Ovary (tissue), 9 donors: ENCODE measurements around the gene POLA2. TPM values are rescaled to one million over a fixed set of nuclear protein-coding genes. Genes with fewer than 3 reads are reported as not detected.
"Not testable (repeated sequence)": the region's sequence is repeated elsewhere in the genome, so short reads cannot be mapped to it uniquely, and the experiment has no call there.

Experiments
- DNase-seq, 5 donors: peaks; one replicate each; pipeline ENCODE4 v3.0.0-alpha.2; 2019 to 2020
- H3K27ac ChIP-seq, 2 donors: fragments of 200-600 bp; one replicate each; pipeline versions ENCODE4 v1.5.1 to v1.8.0; 2019 to 2022
- H3K27me3 ChIP-seq: fragments of 200-600 bp; one replicate; pipeline ENCODE4 v1.8.0; 2022
- H3K36me3 ChIP-seq: fragments of 200-600 bp; sonication (generic); one replicate; pipeline ENCODE4 v1.5.1; 2019
- H3K4me1 ChIP-seq: one replicate; pipeline ENCODE4 v1.8.1; 2013; ENCODE audit warnings: mild to moderate bottlenecking, moderate library complexity; ENCODE audit not compliant: insufficient read depth
- H3K4me3 ChIP-seq: fragments of 200-600 bp; sonication (generic); one replicate; pipeline ENCODE4 v1.5.1; 2017
- H3K9me3 ChIP-seq, 2 donors: fragments of 200-600 bp in 1 of 2; sonication (generic) in 1 of 2; one replicate each; pipeline versions ENCODE4 v1.5.1 to v1.8.1; 2013 to 2019; ENCODE audit warnings: mild to moderate bottlenecking in 1 of 2, moderate library complexity in 1 of 2
- CTCF ChIP-seq, 3 donors: fragments of 450-650 bp in 2 of 3; fragments of 200-600 bp in 1 of 3; IDR thresholded peaks; one replicate each; pipeline versions ENCODE4 v1.5.1 to v1.8.0; 2016 to 2022; ENCODE audit warnings: antibody characterized with exemption in 3 of 3, mild to moderate bottlenecking in 1 of 3
- EP300 ChIP-seq: sonication (generic); formaldehyde crosslinking; IDR thresholded peaks from one replicate; pipeline ENCODE4 v1.6.1; 2017; ENCODE audit warnings: antibody characterized with exemption
- POLR2A ChIP-seq: fragments of 450-650 bp; IDR thresholded peaks from one replicate; pipeline ENCODE4 v1.6.1; 2017; ENCODE audit warnings: antibody characterized with exemption, mild to moderate bottlenecking, moderate library complexity
- WGBS, 3 donors: extraction: QIAGEN DNeasy Blood & Tissue Kit in 1 of 3; methylation state at CpG; one replicate each; pipeline versions ENCODE4 v1.1.5 to v1.1.7; 2013 to 2017; 5-methylcytosine and 5-hydroxymethylcytosine counted together
- intact Hi-C, 4 donors: fragments of 100-400 bp; cut with DNase I; formaldehyde crosslinking; loops; one replicate each; pipeline versions ENCODE4 v1.11.0 to v1.15.1; 2022 to 2023
- polyA plus RNA-seq, 2 donors: library from polyadenylated mRNA; stranded (reverse); fragments of 200-250 nt in 1 of 2; fragments of 350-450 nt in 1 of 2; fragmentation: Illumina TruSeq in 1 of 2; extraction: RNeasy Lipid Tissue Mini Kit (QIAGEN cat#74804) in 1 of 2; gene quantifications; one replicate each; pipeline ENCODE4 v1.2.3, GENCODE V29; 2013 to 2014
- total RNA-seq, 7 donors: library from RNA; depleted of rRNA in 2 of 7; stranded (reverse); fragments of >200 nt in 2 of 7; fragmentation: NEBNext Ultra II Directional in 3 of 7; extraction: Animal tissue kit (Norgen Biotek cat#: 25700) in 3 of 7; gene quantifications; one replicate each; pipeline versions ENCODE4 v1.1.0 to v1.2.4, GENCODE V29; 2016 to 2023
- donor health status: DM: no; HTN: no; CAD: no; lungs with moderate emphysema.
- donor health status: DM: no; HTN: no; CAD: no.
- donor health status: Bipolar disorder and iron deficiency.
- donor health status: DM: yes; HTN: yes; CAD: no.
- donor health status: DM: no; HTN: no; CAD: no.
- donor health status: DM: yes; HTN: yes; CAD: no.

POLA2 gene
- total and polyA plus RNA-seq, 9 donors: 4.5 to 13.3 (median 8.6) TPM

GRCh38 chr11:65329478-65329877 lies 67.7 kb downstream of the POLA2 start:
- TF ChIP-seq POLR2A (no peak), CTCF (IDR thresholded peaks at IDR 0.05) (no peak), EP300 (no peak)
- H3K9me3 ChIP-seq: no peaks in the 10 kb centered on the region
- intact Hi-C loops: no loop called here
- H3K4me3 ChIP-seq: no peak overlapping the region
- no peaks in the 10 kb centered on the region for H3K27me3 ChIP-seq
- H3K27ac ChIP-seq: no peak overlapping the region
- no peaks in the 10 kb centered on the region for H3K4me1 ChIP-seq
- H3K36me3 ChIP-seq: no peaks in the 10 kb centered on the region
- WGBS, 3 donors: 57 to 69% (median 59%) methylated on average over 2 of the region's 2 CpGs
- no peak for DNase-seq

DNA sequence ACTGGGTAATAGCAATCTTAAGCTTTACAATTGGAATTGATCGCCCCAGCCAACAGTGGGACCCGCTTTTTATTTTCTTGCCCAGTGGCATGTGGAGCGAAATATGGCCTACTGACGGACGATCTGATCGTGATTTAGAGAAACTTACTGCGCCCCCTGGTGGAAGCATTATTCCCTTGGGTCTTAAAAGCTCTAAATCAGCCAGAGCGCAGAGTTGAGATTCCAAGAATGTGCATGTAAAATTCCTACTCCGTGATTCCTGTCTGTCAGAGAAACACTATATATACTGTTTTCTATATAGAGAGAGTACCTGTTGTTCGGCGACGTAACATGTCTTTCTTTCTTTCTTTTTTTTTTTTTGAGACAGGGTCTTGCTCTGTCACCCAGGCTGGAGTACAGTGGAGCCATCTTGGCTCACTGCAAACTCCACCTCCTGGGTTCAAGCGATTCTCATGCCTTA lies 68.2 kb downstream of the POLA2 start:
- Histone ChIP-seq H3K36me3 (no peaks in the 10 kb centered on the region), H3K9me3 (no peaks in the 10 kb centered on the region), H3K4me1 (peaks cover 2% of the 10 kb centered on the region), H3K27me3 (no peaks in the 10 kb centered on the region), H3K4me3 (no peak overlapping the region), H3K27ac (no peak overlapping the region)
- peak; percentile 77 to 94 (median 85) for DNase-seq
- TF ChIP-seq CTCF (IDR thresholded peaks at IDR 0.05) (peak; percentile 66 to 81 (median 80)), EP300 (no peak)
- intact Hi-C loops: loop anchor here in 1 of 4 donors (2.0 kb wide), 1 partner anchor 55 kb away; no protein-coding TSS in a partner anchor
- WGBS, 3 donors: 3 to 5% (median 4%) methylated on average over 13 of the region's 13 CpGs

DNA sequence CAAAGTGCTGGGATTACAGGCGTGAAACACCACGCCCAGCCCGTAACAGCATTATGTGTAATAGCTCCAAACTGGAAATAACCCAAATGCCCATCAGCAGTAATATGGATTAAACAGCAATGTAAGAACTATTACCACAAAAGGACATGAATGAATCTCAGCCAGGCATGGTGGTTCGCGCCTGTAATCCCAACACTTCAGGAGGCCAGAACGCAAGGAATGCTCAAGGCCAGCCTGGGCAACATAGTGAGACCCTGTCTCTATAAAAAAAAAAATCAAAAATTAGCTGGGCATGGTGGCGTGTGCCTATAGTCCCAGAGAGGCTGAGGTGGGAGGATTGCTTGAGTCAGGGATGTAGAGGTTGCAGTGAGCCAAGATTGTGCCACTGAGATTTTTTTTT lies 68.8 kb downstream of the POLA2 start:
- no peak for DNase-seq
- WGBS, 3 donors: 64 to 79% (median 74%) methylated on average over 7 of the region's 7 CpGs
- H3K4me1 ChIP-seq: peaks cover 6% of the 10 kb centered on the region
- no peaks in the 10 kb centered on the region for H3K9me3 ChIP-seq
- H3K27ac ChIP-seq: no peak overlapping the region
- H3K36me3 ChIP-seq: no peaks in the 10 kb centered on the region
- intact Hi-C loops: loop anchor here in 1 of 4 donors (2.0 kb wide), 1 partner anchor 56 kb away; no protein-coding TSS in a partner anchor
- no peak overlapping the region for H3K4me3 ChIP-seq
- no peak for TF ChIP-seq POLR2A
- no peak for TF ChIP-seq CTCF (IDR thresholded peaks at IDR 0.05)
- no peak for TF ChIP-seq EP300
- no peaks in the 10 kb centered on the region for H3K27me3 ChIP-seq

GRCh38 chr11:65332591-65332990 lies 70.8 kb downstream of the POLA2 start:
- H3K27me3 ChIP-seq, DNase-seq, H3K4me3 ChIP-seq, H3K36me3 ChIP-seq, H3K9me3 ChIP-seq, H3K27ac ChIP-seq, intact Hi-C loops, H3K4me1 ChIP-seq: not testable (repeated sequence)
- WGBS, 3 donors: 83 to 91% (median 89%) methylated on average over 9 of the region's 9 CpGs

DNA sequence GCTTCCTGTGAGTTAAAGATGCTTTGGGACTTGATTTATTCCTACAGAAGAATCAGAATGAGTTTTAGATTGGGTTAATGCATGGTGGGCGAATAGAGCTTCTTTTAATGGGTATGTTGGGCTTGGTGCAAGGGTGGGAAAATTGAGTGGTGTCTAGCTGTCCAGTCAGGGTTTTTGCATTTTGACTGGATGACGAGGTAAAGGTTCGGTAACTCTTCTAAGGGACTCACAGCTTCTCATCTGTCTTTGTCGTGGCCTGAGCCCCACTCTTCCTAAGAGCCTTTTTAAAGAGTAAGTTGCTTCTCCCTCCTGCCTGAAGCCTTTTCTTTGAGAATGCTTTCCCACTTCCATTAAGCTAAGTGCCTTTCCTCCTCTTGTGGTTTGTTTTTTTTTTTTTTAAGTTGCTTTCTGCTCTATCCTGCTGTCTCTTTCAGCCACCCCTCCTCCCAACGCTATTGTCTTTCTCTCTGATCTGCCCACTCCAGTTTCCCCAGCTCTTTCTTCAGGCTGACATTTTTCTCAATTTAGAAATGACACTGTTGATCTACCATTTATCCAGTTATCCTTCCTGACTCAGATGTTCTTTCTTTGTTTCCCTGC lies 73.0 kb downstream of the POLA2 start:
- Histone ChIP-seq H3K4me1 (peaks cover 8% of the 10 kb centered on the region), H3K9me3 (no peaks in the 10 kb centered on the region), H3K36me3 (no peaks in the 10 kb centered on the region), H3K27me3 (no peaks in the 10 kb centered on the region), H3K27ac (peak overlapping the region; percentile 76 to 85), H3K4me3 (peak overlapping the region; percentile 89)
- WGBS, 3 donors: 13 to 16% (median 13%) methylated on average over 5 of the region's 5 CpGs
- TF ChIP-seq EP300 (no peak), POLR2A (no peak), CTCF (IDR thresholded peaks at IDR 0.05) (no peak)
- intact Hi-C loops: no loop called here
- no peak for DNase-seq
